HepG2 (cell line): ENCODE measurements around the gene FAM177B. TPM values are rescaled to one million over a fixed set of nuclear protein-coding genes. Genes with fewer than 3 reads are reported as not detected.

Source experiments
- ARID5B ChIP-seq: IDR thresholded peaks from 2 replicates; pipeline ENCODE4 v1.4.0; 2020; ENCODE audit warnings: mild to moderate bottlenecking, missing genetic modification reagents
- ATF1 ChIP-seq: IDR thresholded peaks from 2 replicates; pipeline ENCODE4 v1.6.1; 2016; ENCODE audit warnings: mild to moderate bottlenecking, control low read depth
- CCDC6 ChIP-seq: sonication (generic); formaldehyde crosslinking; IDR thresholded peaks from 2 replicates; pipeline ENCODE4 v1.8.1; 2022; ENCODE audit warnings: mild to moderate bottlenecking, missing genetic modification reagents, moderate library complexity
- FOXO1 ChIP-seq: sonication (generic); formaldehyde crosslinking; IDR thresholded peaks from 2 replicates; pipeline ENCODE4 v1.4.0; 2020; ENCODE audit warnings: missing genetic modification reagents
- NONO ChIP-seq, 2 experiments: fragments of 450-650 bp in 1 of 2; sonication (generic) in 1 of 2; formaldehyde crosslinking in 1 of 2; IDR thresholded peaks in 1 of 2; conservative IDR thresholded peaks in 1 of 2; 2 replicates each; pipeline versions ENCODE4 v1.6.1 to v1.8.0; 2017 to 2022; ENCODE audit warnings: mild to moderate bottlenecking in 1 of 2, missing genetic modification reagents in 1 of 2, moderate library complexity in 1 of 2
- PITX1 ChIP-seq: sonication (generic); formaldehyde crosslinking; IDR thresholded peaks from 2 replicates; pipeline ENCODE4 v1.5.1; 2020; ENCODE audit warnings: mild to moderate bottlenecking, missing genetic modification reagents
- POGZ ChIP-seq: sonication (generic); formaldehyde crosslinking; IDR thresholded peaks from 2 replicates; pipeline ENCODE4 v1.4.0; 2020; ENCODE audit warnings: mild to moderate bottlenecking, missing genetic modification reagents
- SP4 ChIP-seq: sonication (generic); formaldehyde crosslinking; IDR thresholded peaks from 2 replicates; pipeline ENCODE4 v1.8.1; 2023; ENCODE audit warnings: mild to moderate bottlenecking, missing genetic modification reagents
- TEAD3 ChIP-seq: optimal IDR thresholded peaks from 2 replicates; pipeline ENCODE3; 2016; ENCODE audit warnings: borderline replicate concordance
- YEATS2 ChIP-seq: sonication (generic); formaldehyde crosslinking; IDR thresholded peaks from 2 replicates; pipeline ENCODE4 v1.4.0; 2020; ENCODE audit warnings: missing genetic modification reagents, borderline replicate concordance
- ZFP90 ChIP-seq: sonication (generic); formaldehyde crosslinking; IDR thresholded peaks from 2 replicates; pipeline ENCODE4 v1.8.0; 2022; ENCODE audit warnings: missing genetic modification reagents, mild to moderate bottlenecking, inconsistent platforms, borderline replicate concordance
- ZMYM4 ChIP-seq: sonication (generic); formaldehyde crosslinking; IDR thresholded peaks from 2 replicates; pipeline ENCODE4 v1.8.1; 2023; ENCODE audit warnings: mild to moderate bottlenecking, missing genetic modification reagents
- ZNF264 ChIP-seq: sonication (generic); formaldehyde crosslinking; IDR thresholded peaks from 2 replicates; pipeline ENCODE4 v1.4.0; 2020; ENCODE audit warnings: missing genetic modification reagents
- ZNF383 ChIP-seq: sonication (generic); formaldehyde crosslinking; IDR thresholded peaks from 2 replicates; pipeline ENCODE4 v1.4.0; 2020; ENCODE audit warnings: missing genetic modification reagents, mild to moderate bottlenecking, borderline replicate concordance
- polyA plus RNA-seq, 8 experiments: library from polyadenylated mRNA; depleted of rRNA in 3 of 8; stranded (reverse) in 7 of 8; unstranded in 1 of 8; fragments of >200 nt; fragmentation: Illumina TruSeq in 4 of 8; extraction: Trizol in 4 of 8; gene quantifications; 2 replicates each; pipeline versions ENCODE4 v1.2.1 to v1.2.3, GENCODE V29; 2011 to 2016; ENCODE audit warnings: low read depth in 4 of 8, missing spikeins in 1 of 8, mixed read lengths in 1 of 8; ENCODE audit not compliant: insufficient read depth in 1 of 8
- total RNA-seq, 5 experiments: library from RNA; depleted of rRNA; stranded (reverse); fragments of >200 nt; fragmentation: Illumina TruSeq; extraction: Trizol; gene quantifications; 2 replicates each; pipeline ENCODE4 v1.2.3, GENCODE V29; 2016; ENCODE audit warnings: low read depth in 1 of 5
- TF ChIP-seq, protein P1 (sequence below): sonication (generic); formaldehyde crosslinking; IDR thresholded peaks from 2 replicates; pipeline ENCODE4 v1.8.0; 2022; ENCODE audit warnings: missing genetic modification reagents, mild to moderate bottlenecking, moderate library complexity, borderline replicate concordance

FAM177B gene
- total and polyA plus RNA-seq, 2 of the 13 experiments (the other 11 are each of a cell fraction or from before 2014, with no cell fraction given): 0.05 TPM; not detected in 1

GRCh38 chr1:222713091-222713961 lies 23.7 kb upstream of the FAM177B start (continued):
- peak; percentile 98 for TF ChIP-seq FOXO1 (CRISPR knock-in tag)
- no peak for TF ChIP-seq ZNF383 (CRISPR knock-in tag)
- no peak for TF ChIP-seq ZFP90 (CRISPR knock-in tag)
- TF ChIP-seq, protein P1, sequence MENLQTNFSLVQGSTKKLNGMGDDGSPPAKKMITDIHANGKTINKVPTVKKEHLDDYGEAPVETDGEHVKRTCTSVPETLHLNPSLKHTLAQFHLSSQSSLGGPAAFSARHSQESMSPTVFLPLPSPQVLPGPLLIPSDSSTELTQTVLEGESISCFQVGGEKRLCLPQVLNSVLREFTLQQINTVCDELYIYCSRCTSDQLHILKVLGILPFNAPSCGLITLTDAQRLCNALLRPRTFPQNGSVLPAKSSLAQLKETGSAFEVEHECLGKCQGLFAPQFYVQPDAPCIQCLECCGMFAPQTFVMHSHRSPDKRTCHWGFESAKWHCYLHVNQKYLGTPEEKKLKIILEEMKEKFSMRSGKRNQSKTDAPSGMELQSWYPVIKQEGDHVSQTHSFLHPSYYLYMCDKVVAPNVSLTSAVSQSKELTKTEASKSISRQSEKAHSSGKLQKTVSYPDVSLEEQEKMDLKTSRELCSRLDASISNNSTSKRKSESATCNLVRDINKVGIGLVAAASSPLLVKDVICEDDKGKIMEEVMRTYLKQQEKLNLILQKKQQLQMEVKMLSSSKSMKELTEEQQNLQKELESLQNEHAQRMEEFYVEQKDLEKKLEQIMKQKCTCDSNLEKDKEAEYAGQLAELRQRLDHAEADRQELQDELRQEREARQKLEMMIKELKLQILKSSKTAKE (CRISPR knock-in tag): no peak
- TF ChIP-seq NONO (IDR thresholded peaks at IDR 0.05): no peak
- 0 out of 2 replicates have a peak, but pooled peaks have one; percentile 25 for TF ChIP-seq NONO (CRISPR knock-in tag; conservative IDR thresholded peaks at IDR 0.05)
- TF ChIP-seq ARID5B (CRISPR knock-in tag): peak; percentile 32; the same call in 1 of the 2 replicates
- TF ChIP-seq ATF1 (CRISPR knock-in tag): no peak
- TF ChIP-seq YEATS2: peak; percentile 82; the same call in 1 of the 2 replicates
- TF ChIP-seq TEAD3 (CRISPR knock-in tag): no peak
- peak; percentile 55; the same call in 1 of the 2 replicates for TF ChIP-seq CCDC6 (CRISPR knock-in tag)
- no peak for TF ChIP-seq SP4 (CRISPR knock-in tag)
- peak; percentile 66 for TF ChIP-seq PITX1
- TF ChIP-seq POGZ (CRISPR knock-in tag): peak; percentile 77
- TF ChIP-seq ZMYM4 (CRISPR knock-in tag): peak; percentile 80
- no peak for TF ChIP-seq ZNF264 (CRISPR knock-in tag)
